ENCODE data around the gene CAMK1D. TPM values are rescaled to one million over a fixed set of nuclear protein-coding genes. Genes with fewer than 3 reads are reported as not detected.

The CAMK1D gene
- total and polyA plus RNA-seq, 11 donors = 1.4 to 16.0 (median 2.5) TPM

GRCh38 chr10:12617191-12618175 lies 268.1 kb downstream of the CAMK1D start:
- no peak overlapping the region for H3K27ac ChIP-seq
- intact Hi-C loops (cut with DNase I) = no loop called here
- no peak for DNase-seq
- TF ChIP-seq POLR2A (IDR thresholded peaks at IDR 0.05) = no peak
- no peak for TF ChIP-seq CTCF (IDR thresholded peaks at IDR 0.05)
- 78 to 83% (median 81%) methylated on average over 15 of the region's 15 CpGs for WGBS, 4 donors
- peaks cover 0 to 9% (median 0%) of the 10 kb centered on the region in 12 donors for H3K4me1 ChIP-seq
- no peaks in the 10 kb centered on the region for H3K36me3 ChIP-seq
- no peak for ATAC-seq
- H3K9me3 ChIP-seq = peaks cover 0 to 8% (median 0%) of the 10 kb centered on the region in 12 donors
- no peaks in the 10 kb centered on the region for H3K27me3 ChIP-seq
- no peak overlapping the region for H3K4me3 ChIP-seq

GRCh38 chr10:12622016-12622415 lies 272.7 kb downstream of the CAMK1D start:
- no peaks in the 10 kb centered on the region for H3K36me3 ChIP-seq
- peaks cover 0 to 9% (median 0%) of the 10 kb centered on the region in 12 donors for H3K4me1 ChIP-seq
- no peak for ATAC-seq
- H3K27ac ChIP-seq = no peak overlapping the region
- intact Hi-C loops (cut with DNase I) = no loop called here
- peaks cover 0 to 14% (median 0%) of the 10 kb centered on the region in 12 donors for H3K9me3 ChIP-seq
- no peak for DNase-seq
- H3K27me3 ChIP-seq = no peaks in the 10 kb centered on the region
- TF ChIP-seq POLR2A (IDR thresholded peaks at IDR 0.05) (no peak), CTCF (IDR thresholded peaks at IDR 0.05) (no peak)
- 92 to 100% (median 97%) methylated on average over 5 of the region's 5 CpGs for WGBS, 4 donors
- H3K4me3 ChIP-seq = no peak overlapping the region

DNA sequence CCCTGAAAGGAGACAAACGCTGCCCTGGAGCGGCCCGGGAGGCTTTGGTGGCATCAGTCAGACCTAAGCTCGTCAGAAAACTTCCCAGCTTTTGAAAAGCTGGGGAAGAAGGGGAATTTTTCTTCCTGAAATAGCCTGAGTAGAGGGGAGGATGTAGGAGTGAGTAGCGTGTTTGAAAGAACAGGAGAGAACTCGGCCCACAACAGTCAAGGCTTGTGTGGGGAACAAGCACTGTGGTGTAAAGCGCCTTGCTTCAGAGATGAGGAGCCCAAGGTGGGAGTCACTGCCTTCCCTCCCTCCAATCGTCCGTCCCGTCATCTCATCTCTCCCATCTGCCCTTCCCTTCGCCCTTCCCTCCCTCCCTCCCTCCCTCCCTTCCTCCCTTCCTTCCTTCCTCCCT lies 273.3 kb downstream of the CAMK1D start:
- H3K27me3 ChIP-seq = no peaks in the 10 kb centered on the region
- 81 to 87% (median 84%) methylated on average over 11 of the region's 11 CpGs for WGBS, 4 donors
- H3K4me3 ChIP-seq = no peak overlapping the region
- H3K4me1 ChIP-seq = peaks cover 0 to 9% (median 0%) of the 10 kb centered on the region in 12 donors
- TF ChIP-seq POLR2A (IDR thresholded peaks at IDR 0.05) = no peak
- no peak for TF ChIP-seq CTCF (IDR thresholded peaks at IDR 0.05)
- H3K9me3 ChIP-seq = peaks cover 0 to 14% (median 0%) of the 10 kb centered on the region in 12 donors
- H3K27ac ChIP-seq = no peak overlapping the region
- ATAC-seq = no peak
- H3K36me3 ChIP-seq = no peaks in the 10 kb centered on the region
- intact Hi-C loops (cut with DNase I) = no loop called here
- no peak for DNase-seq

DNA sequence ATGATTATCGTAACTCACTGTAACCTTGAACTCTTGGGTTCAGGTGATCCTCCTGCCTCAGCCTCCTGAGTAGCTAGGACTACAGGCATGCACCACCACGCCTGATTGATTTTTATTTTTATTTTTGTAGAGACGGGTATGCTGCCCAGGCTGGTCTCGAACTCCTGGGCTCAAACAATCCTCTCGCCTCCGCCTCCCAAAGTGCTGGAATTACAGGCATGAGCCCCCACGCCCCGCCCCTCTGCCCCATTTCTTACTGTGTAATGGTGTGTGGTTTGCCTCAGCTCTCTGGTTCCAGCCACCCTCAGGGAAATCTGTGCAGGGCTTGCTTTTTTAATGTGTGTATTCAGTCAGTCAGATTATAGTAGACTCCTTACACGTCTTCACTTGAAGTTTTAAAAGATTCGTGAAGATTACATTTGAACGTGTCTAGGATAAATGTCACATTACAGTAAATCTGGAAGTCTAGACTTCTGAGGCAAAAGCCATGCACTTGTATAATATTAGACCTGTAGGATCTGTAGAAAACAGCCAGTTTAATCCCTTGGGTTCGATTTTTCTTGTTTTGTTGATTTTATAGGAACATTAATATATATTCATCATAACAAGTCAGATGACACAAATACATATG lies 276.2 kb downstream of the CAMK1D start:
- TF ChIP-seq POLR2A (IDR thresholded peaks at IDR 0.05) (no peak), CTCF (IDR thresholded peaks at IDR 0.05) (no peak)
- H3K27ac ChIP-seq = no peak overlapping the region
- no peak for ATAC-seq
- H3K4me3 ChIP-seq = no peak overlapping the region
- H3K36me3 ChIP-seq = no peaks in the 10 kb centered on the region
- no peaks in the 10 kb centered on the region for H3K4me1 ChIP-seq
- H3K27me3 ChIP-seq = no peaks in the 10 kb centered on the region
- H3K9me3 ChIP-seq = peaks cover 0 to 14% (median 0%) of the 10 kb centered on the region in 12 donors
- no peak for DNase-seq
- 89 to 92% (median 91%) methylated on average over 12 of the region's 12 CpGs for WGBS, 4 donors
- intact Hi-C loops (cut with DNase I) = no loop called here

Measured in heart left ventricle (tissue), 16 donors.